HG03558 (cell line): ENCODE data around the gene RSAD2.
A peak's percentile ranks its signal among the peaks of the same experiment; 100 is the strongest.
"Not testable (repeated sequence)": the region's sequence is repeated elsewhere in the genome, so short reads cannot be mapped to it uniquely, and the experiment has no call there.

Experiments used
- ATAC-seq: cut with Tn5 transposase; IDR thresholded peaks from one replicate; pipeline ENCODE4 v1.9.1; 2021; ENCODE audit warnings: moderate number of reproducible peaks; ENCODE audit not compliant: unreplicated experiment; ENCODE audit errors: extremely low read depth

Gene RSAD2

DNA sequence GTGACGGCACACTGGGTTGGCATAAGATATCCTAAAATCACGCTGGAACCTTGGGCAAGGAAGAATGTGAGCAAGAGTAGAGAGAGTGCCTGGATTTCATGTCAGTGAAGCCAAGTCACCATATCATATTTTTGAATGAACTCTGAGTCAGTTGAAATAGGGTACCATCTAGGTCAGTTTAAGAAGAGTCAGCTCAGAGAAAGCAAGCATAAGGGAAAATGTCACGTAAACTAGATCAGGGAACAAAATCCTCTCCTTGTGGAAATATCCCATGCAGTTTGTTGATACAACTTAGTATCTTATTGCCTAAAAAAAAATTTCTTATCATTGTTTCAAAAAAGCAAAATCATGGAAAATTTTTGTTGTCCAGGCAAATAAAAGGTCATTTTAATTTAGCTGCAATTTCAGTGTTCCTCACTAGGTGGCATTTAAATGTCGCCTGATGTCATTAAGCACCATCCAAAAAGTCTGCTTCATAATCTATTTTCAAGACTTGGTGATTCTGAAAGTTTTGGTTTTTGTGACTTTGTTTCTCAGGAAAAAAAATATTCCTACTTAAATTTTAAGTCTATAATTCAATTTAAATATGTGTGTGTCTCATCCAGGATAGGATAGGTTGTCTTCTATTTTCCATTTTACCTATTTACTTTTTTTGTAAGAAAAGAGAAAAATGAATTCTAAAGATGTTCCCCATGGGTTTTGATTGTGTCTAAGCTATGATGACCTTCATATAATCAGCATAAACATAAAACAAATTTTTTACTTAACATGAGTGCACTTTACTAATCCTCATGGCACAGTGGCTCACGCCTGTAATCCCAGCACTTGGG, 19.6 kb downstream of the RSAD2 start:
- ATAC-seq: no peak

DNA sequence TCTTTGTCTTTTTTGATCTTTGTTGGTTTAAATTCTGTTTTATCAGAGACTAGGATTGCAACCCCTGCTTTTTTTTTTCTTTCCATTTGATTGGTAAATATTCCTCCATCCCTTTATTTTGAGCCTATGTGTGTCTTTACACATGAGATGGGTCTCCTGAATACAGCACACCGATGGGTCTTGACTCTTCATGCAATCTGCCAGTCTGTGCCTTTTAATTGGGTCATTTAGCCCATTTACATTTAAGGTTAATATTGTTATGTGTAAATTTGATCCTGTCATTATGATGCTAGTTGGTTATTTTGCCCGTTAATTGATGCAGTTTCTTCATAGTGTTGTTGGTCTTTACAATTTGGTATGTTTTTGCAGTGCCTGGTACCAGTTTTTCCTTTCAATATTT, 25.0 kb downstream of the RSAD2 start:
- not testable (repeated sequence) for ATAC-seq

DNA sequence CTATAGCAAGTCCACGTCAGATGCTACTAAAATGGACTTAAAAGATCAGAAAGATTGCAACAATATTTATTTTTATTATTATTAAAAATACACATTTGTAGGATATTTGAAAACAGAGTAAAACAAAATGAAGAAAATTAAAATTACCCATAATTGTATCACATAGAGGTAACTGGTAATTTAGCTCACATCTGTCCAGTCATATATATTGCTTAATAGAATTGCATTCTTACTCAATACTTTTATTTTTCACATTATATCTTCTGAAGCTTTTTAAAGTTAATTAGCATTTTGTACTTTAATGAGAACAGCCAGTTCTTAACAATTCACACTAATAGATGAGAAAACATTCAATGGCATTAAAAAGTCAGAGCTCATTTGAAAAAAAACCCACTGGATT, 28.1 kb downstream of the RSAD2 start:
- ATAC-seq: no peak

DNA sequence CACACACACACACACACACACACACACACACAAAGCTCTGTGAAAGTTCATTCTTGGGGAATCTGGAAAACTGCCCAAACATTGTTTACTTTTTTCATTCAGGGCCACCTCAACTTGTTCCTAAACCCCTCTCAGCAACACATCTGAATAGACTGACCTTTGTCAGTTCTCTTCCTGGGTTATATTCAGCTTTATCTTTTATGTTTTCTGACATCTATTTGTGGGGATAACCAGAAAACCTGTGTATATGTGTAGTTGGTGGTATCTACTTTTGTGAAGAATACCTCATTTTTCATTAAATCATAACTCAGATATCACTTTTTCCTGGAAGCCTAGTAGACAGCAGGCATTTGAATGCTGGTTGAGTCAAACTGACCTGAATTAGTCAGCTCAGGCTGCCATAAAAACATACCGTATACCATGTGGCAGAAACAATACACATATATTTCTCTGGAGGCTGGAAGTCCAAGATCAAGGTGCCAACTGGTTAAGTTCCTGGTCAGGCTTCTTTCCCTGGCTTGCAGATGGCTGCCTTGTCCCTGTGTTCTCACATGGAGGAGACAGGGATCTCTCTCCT, 28.7 kb downstream of the RSAD2 start:
- no peak for ATAC-seq

DNA sequence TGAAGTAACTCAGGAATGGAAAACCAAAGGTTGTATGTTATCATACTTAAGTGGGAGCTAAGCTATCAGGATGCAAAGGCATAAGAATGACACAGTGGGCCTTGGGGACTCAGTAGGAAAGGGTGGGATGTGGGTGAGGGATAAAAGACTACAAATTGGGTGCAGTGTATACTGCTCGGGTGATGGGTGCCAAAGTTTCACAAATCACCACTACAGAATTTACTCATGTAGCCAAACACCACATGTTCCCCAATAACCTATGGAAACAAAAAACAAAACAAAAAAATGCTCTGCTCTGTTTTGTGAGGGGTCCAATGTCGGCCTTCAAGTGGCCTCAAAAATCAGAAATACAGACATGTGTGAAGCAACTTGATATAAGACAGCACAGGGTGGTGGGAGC, 30.7 kb downstream of the RSAD2 start:
- no peak for ATAC-seq

DNA sequence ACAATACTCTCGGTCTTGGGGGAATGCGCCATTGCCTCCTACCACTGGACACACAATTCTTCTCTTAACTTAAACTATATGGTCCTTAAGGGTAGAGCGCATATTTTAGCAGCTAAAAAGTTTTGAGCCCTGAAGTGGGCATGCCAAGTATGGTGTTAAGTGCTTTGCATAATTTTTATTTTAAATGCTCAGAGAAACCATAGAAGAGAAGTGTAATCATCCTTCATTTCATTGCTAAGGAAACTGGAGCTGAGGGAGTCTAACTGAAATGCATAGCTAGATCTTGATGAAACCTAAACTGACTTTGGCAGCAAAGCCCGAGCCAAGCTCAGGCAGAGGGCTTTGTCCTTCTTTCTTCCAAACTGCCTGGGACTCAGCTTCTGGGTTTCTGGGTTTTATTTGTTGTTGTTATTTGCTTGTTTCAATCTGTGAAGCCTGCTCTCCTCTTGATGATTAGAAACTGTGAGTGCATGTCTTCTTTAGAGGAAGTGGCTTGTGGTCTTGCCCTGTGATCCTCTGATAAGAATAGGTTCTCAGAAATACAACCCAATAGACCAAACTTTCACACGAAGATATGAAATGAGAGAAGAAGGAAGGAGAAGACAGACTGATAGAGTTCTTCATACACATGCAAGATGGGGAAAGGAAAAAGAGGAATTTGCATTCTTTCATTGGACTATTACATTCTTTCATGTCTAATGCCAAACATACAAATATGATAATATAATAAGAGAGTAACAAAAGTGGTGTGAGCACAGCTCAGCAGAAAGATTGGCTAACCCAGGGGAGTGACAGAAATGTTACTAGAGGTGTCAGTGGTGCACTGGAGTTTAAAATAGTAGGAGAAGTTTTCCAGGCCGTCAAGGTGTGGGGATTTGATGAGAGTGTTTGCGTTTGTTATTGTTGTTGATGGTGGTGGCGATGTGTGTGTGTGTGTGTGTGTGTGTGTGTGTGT, 32.1 kb downstream of the RSAD2 start:
- ATAC-seq: peak; percentile 96

DNA sequence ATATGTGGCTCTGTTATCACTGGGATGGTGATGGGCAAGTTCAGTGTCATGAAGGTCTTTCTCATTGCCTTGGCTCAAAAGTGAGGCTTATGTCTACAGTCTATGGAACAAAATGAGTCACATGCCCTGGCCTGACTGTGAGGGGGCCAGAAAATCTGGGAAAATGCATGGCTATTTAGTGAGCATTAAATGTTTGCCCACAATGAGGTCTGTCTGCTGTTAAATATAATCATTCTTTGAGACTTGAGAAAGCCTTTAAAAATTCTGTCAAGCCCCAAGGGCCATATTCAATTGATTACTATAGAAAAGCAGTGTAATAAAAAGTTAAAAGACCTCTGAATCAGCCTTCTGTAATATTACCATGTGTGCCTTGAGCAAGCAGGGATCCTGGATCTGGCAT, 34.1 kb downstream of the RSAD2 start:
- no peak for ATAC-seq

DNA sequence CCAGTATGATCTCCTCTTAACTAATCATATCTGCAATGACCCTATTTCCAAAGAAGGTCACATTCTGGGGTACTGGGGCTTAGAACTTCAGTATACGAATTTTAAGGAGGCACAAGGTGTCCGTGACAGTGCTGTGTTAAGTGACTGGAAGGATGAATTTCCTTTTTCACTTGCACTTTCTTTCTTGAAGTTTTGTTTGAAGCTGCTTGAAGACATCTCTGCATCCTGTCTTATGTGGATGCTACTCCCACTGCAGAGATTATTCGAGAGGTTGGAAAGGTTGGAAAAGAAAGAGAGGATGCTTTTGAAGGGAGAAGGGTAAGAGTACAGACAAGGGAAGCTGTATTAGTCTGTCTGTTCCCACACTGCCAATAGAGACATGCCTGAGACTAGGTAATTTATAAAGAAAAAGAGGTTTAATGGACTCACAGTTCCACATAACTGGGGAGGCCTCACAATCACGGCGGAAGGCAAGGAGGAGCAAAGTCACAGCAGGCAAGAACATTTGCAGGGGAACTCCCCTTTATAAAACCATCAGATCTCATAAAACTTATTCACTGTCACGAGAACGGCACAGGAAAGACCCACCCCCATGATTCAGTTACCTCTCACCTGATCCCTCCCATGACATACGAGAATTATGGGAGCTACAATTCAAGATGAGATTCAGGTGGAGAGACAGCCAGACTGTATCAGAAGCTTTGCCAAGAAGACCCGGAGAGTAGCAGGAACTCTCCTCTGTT, 36.0 kb downstream of the RSAD2 start:
- ATAC-seq: no peak

DNA sequence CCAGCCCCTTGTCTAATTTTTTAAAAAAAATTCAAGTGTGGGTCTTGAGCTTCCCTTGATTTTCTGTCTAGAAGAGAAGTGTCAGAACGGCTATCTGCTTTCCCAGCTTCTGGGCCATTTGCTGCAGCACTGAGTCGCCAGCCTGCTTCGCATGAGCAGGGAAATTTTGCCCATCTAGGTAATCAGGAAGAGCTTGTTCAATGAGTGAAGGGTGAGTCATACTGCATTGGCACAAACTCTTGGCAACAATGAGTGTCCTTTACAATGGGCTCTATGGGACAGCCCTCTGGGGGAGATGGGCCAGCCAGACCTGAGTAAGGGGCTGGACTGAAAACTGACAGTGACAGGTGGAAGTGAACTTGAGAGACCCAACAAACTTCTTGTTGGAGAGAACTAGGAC, 37.3 kb downstream of the RSAD2 start:
- ATAC-seq: no peak

DNA sequence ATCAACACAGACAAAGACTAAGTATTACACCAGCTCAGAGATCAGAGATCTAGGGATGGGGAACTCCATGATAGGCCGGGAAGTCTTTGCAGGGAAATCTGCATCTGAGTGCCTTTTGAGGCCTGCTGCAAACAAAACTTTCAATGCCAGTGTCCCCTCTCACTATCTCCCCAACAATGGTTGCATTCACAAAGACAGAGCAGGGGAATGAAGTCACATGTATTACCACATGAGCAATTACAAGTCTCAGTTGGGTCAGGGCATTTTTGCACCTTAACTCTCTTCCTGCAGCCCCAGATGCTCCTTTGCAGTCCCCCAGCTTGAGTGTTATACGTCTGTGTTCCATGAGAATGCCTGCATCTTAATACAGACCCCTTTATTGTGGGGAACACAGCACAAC, 37.8 kb downstream of the RSAD2 start:
- no peak for ATAC-seq

DNA sequence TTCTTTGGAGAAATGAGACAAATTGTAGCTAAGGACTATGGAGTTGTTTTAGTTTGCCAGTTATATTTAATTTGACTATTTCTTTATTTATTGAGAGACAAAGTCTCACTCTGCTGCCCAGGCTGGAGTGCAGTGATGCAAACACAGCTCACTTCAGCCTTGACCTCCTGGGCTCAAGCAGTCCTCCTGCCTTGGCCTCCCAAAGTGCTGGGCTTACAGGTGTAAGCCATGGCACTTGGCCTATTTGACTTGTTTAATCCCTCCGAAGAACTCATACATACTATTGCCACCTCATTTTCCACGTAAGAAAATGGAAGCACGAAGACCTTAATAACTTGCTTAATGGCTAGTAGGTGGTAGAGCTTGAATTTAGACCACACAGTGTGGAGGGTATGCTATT, 38.6 kb downstream of the RSAD2 start:
- ATAC-seq: no peak

DNA sequence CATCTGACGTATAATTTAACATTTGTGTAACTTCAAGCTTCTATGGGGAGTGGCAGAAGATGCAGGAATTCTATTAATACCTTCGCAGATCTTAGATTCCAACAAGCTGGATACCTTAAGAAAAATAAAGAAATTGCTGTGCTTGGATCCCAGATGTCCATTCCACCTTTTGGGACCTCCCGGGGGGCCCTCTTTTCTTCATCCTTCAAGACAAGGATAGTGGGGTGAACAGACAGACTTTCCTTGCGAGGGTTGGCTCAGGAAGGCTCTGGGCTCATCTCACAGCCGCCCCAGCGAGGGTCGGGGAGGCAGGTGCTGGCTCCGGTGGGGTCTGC, 39.1 kb downstream of the RSAD2 start:
- ATAC-seq: no peak

DNA sequence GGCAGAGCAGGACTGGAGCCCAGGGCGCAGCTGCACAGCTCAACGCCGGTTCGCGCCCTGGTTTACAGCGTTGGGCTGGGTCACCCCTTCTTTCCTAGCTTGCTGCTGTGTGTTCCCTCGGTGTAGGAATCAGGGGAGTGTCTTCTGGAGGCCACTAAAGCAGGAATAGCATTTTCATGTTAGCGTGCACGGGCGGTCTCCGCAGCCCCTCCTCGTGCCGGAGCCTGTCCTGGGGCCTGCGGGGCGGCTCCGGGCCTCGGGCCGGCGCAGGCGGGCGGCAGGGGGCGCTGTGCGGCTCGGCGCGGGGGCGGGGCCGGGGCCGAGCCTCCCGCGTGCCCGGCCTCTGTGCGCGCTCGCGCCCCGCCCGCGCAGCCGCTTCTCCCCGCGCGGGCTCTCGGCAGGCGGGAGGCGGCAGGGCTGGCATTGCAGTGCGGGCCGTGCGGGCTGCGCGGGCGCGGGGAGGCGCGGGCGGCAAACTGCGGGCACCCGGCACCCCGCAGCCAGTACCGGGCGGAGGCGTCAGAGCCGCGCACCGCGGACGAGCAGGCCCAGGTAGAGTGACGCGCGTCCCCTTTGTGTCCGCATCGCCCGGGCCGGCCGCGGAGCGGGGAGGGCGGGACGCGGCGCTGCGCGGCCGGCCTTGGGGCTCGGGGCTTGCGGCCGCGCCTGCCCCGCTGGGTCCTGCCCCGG, 39.6 kb downstream of the RSAD2 start, which contains the start of gene RNF144A:
TSS of gene RNF144A (plus strand) at position 342 of the 690 bp plus-strand sequence. CDS start 79,515 bp downstream, outside the sequence.
- peak; percentile 45 for ATAC-seq

DNA sequence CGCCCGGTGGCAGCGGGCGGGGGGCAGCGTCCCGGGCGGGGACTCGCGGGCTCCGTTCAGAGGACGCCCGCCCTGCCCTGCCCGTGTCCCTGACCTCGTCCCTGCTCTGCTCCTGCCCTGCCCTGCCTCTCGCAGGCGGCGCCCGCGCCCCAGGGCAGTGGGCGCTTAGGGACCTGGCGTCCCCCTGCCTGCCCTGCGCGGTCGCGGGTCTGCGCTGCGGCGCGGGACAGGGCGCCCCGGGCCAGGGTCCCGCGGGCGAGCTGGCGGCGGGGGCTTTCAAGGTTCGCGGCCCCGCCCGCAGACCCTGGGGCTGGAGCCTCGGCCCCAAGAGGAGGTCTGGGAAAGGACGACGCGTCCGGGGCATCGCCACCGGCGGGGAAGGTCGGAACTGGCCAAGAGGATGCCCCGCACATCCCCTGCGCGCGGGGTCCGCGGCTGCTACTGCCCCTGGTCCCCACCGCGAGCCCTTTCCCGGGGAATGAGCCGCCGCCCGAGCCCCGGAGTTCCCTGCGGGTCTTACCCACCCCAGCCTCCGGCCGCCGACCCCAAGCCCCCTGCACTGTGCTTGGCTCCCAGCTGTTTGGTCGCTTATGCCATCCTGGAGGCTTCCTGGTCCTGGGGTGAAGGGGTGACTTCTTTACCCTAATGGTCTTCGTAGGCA, 40.3 kb downstream of the RSAD2 start:
- no peak for ATAC-seq

DNA sequence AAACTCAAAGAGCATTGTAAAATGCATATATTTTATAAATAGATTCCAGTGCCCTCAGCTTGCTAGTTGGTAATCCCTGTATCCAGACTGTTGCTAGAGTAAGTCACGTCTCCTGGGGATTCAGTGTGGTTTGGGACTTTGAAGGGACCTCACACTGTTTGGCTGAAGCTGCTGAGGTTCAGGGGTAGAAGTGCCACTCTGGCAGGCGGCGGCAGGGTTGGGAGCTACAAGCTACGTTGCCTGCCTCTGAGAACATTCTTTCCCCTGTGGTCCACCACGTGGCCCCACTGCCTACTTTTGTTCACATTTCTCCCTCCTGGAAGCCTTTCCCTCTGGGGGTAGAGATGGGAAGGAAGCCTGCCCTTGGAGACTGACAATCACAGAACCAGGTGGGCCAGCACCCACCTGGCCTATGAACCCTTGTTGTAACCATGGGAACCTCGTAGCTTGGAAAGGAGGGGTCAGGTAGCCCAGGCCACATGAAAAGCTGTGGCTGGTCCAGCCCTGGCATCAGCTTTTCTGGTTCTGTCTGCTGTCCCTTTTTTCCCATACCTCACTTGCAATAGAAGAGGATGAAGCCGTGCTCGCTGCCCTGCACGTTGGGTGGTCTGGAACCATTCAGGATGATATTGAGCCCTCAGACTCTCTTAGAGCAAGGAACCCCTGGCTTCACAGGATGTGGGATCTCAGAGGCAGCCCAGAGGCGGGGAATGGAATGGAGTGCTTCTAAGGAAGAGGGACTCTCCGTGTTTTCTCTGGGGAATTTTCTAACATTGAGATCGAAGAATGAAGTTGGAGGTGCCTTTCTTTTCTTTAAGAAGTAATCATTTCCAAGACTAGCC, 42.5 kb downstream of the RSAD2 start:
- no peak for ATAC-seq

DNA sequence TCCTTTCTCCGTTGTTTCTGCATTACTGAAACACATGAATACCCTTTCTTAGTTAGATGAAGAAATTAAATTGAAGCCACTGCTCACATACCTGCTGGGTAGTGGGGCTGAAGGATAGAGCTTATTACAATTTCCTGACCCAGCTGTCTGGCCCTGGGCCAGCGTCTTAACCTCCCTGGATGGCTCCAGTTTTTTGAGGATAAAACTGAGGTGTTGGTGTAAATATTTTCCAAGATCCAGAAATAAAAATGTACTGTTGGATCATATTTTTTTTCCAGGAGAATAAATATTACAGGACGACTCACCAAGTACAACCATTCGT, 43.1 kb downstream of the RSAD2 start:
- no peak for ATAC-seq

DNA sequence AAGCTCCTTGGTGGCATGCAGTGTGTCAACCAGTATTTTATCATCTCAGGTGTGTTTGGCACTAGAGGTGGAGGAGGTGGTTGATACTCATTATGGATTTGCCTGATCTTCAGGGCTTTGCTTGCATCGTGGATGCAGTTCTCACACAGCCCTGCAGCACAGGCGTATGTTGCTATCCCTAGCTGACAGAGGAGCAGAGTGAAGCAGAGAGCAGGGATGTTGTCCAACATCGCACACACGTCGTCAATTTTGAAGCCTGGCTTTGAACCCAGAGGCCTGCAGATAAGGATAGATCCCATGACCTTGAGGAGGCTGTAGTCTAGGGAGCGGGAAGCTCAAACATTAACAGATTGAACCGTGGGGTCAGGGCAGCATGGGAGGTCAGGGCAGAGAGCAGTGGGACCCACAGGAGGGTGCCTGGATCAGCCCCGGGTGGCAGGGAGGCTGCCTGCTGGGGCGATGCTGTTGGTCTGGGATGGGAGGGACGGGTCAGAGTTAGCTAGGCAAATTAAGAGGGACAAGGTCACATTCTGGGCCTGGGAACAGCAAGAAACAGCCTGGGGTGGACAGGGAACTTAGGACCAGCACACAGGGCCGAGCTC, 43.8 kb downstream of the RSAD2 start:
- no peak for ATAC-seq

DNA sequence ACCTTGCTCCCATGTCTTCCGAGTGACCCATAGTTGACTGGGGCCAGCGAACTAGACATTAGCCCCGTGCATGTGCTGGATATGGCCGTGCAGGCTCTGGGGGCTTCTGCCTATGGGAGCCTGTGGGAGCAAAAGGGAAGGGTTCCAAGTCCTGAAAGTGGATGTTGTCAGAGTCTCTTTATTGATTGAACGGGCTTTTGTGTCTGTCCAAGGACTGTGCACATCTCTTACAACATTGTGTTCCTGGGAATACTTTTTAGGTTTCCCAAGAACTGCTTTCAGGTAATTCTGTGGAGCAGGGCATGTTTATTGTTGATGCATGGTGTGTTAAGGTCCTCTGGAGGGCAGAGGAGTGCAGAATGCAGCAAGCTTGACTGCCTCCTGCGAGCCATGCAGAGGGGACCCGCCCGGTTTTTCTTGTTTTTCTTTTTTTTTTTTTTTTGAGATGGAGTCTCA, 44.7 kb downstream of the RSAD2 start:
- no peak for ATAC-seq
